ENCODE data around the gene PSKH1. TPM values are rescaled to one million over a fixed set of nuclear protein-coding genes. Genes with fewer than 3 reads are reported as not detected.

PSKH1 gene
- total and polyA plus RNA-seq, 2 experiments from 2014 or later, result 29.2 to 44.6 TPM

GRCh38 chr16:67872131-67872630, 20.9 kb upstream of the PSKH1 start:
- TF ChIP-seq CTCF (IDR thresholded peaks at IDR 0.05; ENCODE audit: poor library complexity) (no peak), EZH2 (IDR thresholded peaks at IDR 0.05; ENCODE audit: borderline replicate concordance) (no peak), EZH2phosphoT487 (IDR thresholded peaks at IDR 0.05; ENCODE audit: low read depth, severe bottlenecking, unreplicated experiment) (no peak)
- H3K4me2 ChIP-seq, result peak overlapping the region; percentile 86
- peaks cover 10% of the 10 kb centered on the region for H3K4me1 ChIP-seq (ENCODE audit: insufficient read depth)
- peaks cover 49% of the 10 kb centered on the region for H3K79me2 ChIP-seq
- H2AFZ ChIP-seq, result peak overlapping the region; percentile 95
- WGBS (ENCODE audit: low lambda C conversion rate, missing lambda C conversion rate), result 59% methylated on average over 2 of the region's 2 CpGs
- H3K36me3 ChIP-seq (replicated peaks; ENCODE audit: insufficient read depth, low read depth), result no peaks in the 10 kb centered on the region
- H3K27me3 ChIP-seq, result no peaks in the 10 kb centered on the region
- H3K9me2 ChIP-seq (replicated peaks; ENCODE audit: insufficient read depth), result no peaks in the 10 kb centered on the region
- no peak for DNase-seq (ENCODE audit: low spot score)
- H3K27ac ChIP-seq, result peak overlapping the region; percentile 88
- peaks cover 21% of the 10 kb centered on the region for H4K20me1 ChIP-seq (ENCODE audit: insufficient read depth, poor library complexity, severe bottlenecking)
- no peaks in the 10 kb centered on the region for H3K9me3 ChIP-seq (ENCODE audit: low read depth)
- H3K4me3 ChIP-seq, result no peak overlapping the region

GRCh38 chr16:67872631-67873434, 20.2 kb upstream of the PSKH1 start, which contains the start of gene EDC4:
TSS of gene EDC4 (plus strand) at chr16:67873052. CDS start at chr16:67873262, 210 bp downstream.
- H2AFZ ChIP-seq, result peak within 1 kb of the TSS; percentile 95
- H3K36me3 ChIP-seq (replicated peaks; ENCODE audit: insufficient read depth, low read depth), result no peaks in the 10 kb centered on the region
- DNase-seq (ENCODE audit: low spot score), result peak; percentile 89

GRCh38 chr16:67873435-67874370, 19.4 kb upstream of the PSKH1 start:
- no peak for DNase-seq (ENCODE audit: low spot score)
- Histone ChIP-seq H3K4me2 (peak overlapping the region; percentile 86), H3K79me2 (peaks cover 40% of the 10 kb centered on the region), H3K9me2 (replicated peaks; ENCODE audit: insufficient read depth) (no peaks in the 10 kb centered on the region), H3K36me3 (replicated peaks; ENCODE audit: insufficient read depth, low read depth) (no peaks in the 10 kb centered on the region), H4K20me1 (ENCODE audit: insufficient read depth, poor library complexity, severe bottlenecking) (peaks cover 17% of the 10 kb centered on the region), H3K9me3 (ENCODE audit: low read depth) (no peaks in the 10 kb centered on the region), H3K27me3 (no peaks in the 10 kb centered on the region), H3K4me1 (ENCODE audit: insufficient read depth) (peaks cover 10% of the 10 kb centered on the region), H3K4me3 (peak overlapping the region; percentile 94), H3K27ac (peak overlapping the region; percentile 88), H2AFZ (peak overlapping the region; percentile 95)
- TF ChIP-seq CTCF (IDR thresholded peaks at IDR 0.05; ENCODE audit: poor library complexity) (no peak), EZH2 (IDR thresholded peaks at IDR 0.05; ENCODE audit: borderline replicate concordance) (no peak), EZH2phosphoT487 (IDR thresholded peaks at IDR 0.05; ENCODE audit: low read depth, severe bottlenecking, unreplicated experiment) (no peak)
- 22% methylated on average over 23 of the region's 23 CpGs for WGBS (ENCODE audit: low lambda C conversion rate, missing lambda C conversion rate)

More at GRCh38 chr16:67872631-67873434, 20.2 kb upstream of the PSKH1 start, which contains the start of gene EDC4:
- Histone ChIP-seq H3K27ac (peak within 1 kb of the TSS; percentile 88), H4K20me1 (ENCODE audit: insufficient read depth, poor library complexity, severe bottlenecking) (peaks cover 17% of the 10 kb centered on the region), H3K9me3 (ENCODE audit: low read depth) (no peaks in the 10 kb centered on the region), H3K4me2 (peak within 1 kb of the TSS; percentile 86), H3K27me3 (no peaks in the 10 kb centered on the region), H3K4me1 (ENCODE audit: insufficient read depth) (peaks cover 10% of the 10 kb centered on the region), H3K4me3 (peak within 1 kb of the TSS; percentile 94), H3K9me2 (replicated peaks; ENCODE audit: insufficient read depth) (no peaks in the 10 kb centered on the region), H3K79me2 (peaks cover 45% of the 10 kb centered on the region)
- TF ChIP-seq CTCF (IDR thresholded peaks at IDR 0.05; ENCODE audit: poor library complexity), result no peak
- no peak for TF ChIP-seq EZH2phosphoT487 (IDR thresholded peaks at IDR 0.05; ENCODE audit: low read depth, severe bottlenecking, unreplicated experiment)
- TF ChIP-seq EZH2 (IDR thresholded peaks at IDR 0.05; ENCODE audit: borderline replicate concordance), result no peak
- 7% methylated on average over 35 of the region's 72 CpGs for WGBS (ENCODE audit: low lambda C conversion rate, missing lambda C conversion rate)
